Right lung (tissue), 5 donors: ENCODE measurements around the gene RPP25L. TPM values are rescaled to one million over a fixed set of nuclear protein-coding genes. Genes with fewer than 3 reads are reported as not detected.

Experiments used
- DNase-seq, 2 donors: peaks; one replicate each; pipeline ENCODE4 v3.0.0-alpha.2; 2013
- polyA plus RNA-seq, 5 donors: library from polyadenylated mRNA; unstranded; fragments of 120-200 nt; gene quantifications; one replicate each; pipeline versions ENCODE4 v1.2.1 to v1.2.3, GENCODE V29; 2013; ENCODE audit warnings: inconsistent platforms in 1 of 5, low replicate concordance in 1 of 5; ENCODE audit not compliant: insufficient read length in 5 of 5, insufficient read depth in 1 of 5

Gene RPP25L
- polyA plus RNA-seq, 5 donors, result 18.4 to 26.2 (median 20.2) TPM

DNA sequence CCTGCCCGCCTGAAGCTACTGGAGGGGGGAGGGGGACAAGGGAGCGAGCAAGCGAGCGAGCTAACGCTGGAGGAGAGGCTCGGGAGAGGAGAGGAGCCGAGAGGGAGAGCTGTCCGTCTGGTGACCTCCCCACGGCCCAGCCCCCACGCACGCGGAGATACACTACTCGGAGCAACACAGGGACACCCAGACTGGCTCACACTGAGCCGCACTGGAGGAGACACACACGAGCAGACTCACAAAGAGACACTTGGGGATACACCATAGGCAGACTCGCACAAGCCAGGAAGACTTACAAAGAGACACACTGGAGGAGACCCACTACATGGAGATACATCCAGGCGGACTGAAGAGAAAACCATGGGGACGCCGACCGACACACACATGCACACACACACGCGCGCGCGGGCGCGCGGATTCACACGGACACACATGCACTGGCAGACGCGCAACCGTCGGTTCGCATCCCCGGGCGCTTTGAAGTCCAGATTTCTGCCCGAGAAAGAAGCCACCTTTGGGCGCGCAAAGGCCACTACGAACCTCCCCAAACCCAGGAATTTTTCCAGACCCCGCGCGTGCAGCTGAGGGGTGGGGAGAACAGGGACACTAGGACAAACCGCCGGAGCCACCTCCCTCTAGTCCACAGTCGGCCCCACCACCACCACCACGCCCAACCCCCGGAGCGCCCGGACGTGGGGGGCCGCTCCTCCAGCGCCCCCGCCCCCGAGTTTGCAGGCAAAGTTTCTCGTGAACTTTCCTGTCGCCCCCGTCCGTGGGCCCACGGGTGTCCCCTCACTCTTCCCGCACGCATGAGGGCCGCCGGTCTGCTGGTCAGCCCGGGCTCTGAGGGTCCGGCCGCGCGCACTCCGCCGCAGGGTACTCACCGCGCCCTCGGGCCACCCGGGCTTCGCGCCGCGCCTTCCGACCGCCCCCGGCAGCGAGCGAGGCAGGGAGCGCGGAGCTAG, 22.9 kb downstream of the RPP25L start:
- no peak for DNase-seq

DNA sequence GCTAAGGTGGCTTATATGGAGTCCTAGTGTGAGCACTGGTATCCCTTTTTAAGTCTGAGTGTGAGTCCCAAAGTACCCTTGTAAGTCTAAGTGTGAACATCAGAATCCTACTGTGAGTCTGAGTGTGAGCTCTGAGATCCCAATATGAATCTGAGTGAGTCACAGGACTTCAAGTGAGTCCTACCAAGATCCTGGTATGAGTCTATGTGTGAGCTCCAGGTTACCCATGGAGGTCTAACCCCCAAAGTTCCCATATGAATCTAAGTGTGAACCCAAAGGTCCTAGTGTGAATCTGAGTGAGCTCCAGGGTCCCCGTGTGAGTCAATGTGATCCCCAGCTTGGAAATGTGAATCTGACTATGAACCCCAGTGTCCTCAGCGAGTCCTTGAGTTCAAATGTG, 24.6 kb downstream of the RPP25L start:
- DNase-seq, result no peak

DNA sequence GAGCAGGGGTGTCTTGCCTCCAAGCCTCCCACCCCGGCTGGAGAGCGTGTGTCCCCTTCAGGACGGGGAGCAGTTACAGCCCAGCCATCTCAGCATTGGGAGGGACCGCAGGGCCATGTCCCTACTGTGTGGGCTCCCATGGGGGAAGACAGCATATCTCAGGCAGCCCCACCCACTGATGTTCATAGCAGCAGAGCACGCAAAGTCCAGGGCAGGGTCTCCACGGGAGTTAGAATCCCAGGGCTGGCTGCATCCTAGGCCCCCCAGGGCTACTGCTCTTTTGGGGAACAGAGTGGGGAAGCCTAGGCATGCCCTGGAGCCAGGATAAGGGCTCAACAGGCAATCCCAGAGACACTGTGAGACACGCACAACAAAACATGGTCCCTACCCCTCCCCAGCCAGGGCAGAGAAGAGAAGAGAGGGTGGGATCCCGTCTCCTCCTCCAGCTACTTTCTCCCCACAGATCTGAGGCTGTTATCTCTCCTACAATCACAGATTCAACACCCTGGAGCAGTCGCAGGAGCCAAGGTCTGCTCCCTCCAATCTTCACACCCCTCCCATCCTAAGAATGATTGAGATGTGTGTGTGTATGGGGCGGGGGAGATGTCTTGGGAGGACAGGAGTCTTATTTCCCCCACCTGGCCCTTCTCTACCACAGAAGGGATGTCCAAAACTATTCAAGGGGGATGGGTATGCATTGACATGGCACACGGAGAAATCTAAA, 25.8 kb downstream of the RPP25L start:
- DNase-seq, result no peak

DNA sequence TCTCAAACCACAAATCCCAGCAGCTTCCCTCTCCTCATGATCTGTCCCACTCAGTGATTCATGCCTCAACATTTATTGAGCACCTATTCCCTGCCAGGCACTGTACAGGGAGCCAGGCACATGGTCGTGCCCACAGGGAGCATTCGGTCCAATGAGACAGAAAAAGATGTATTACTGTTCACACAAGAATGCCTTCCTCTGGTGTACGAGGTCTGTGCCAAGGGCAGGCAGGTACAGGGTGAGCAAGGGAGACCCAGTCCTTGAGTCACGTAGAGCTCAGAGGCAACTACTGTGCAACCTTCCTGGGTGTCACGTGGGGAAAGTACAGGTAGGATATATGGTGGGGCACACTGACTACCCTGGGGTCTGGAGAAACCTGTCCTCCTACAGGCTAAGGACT, 26.9 kb downstream of the RPP25L start:
- DNase-seq, result no peak

DNA sequence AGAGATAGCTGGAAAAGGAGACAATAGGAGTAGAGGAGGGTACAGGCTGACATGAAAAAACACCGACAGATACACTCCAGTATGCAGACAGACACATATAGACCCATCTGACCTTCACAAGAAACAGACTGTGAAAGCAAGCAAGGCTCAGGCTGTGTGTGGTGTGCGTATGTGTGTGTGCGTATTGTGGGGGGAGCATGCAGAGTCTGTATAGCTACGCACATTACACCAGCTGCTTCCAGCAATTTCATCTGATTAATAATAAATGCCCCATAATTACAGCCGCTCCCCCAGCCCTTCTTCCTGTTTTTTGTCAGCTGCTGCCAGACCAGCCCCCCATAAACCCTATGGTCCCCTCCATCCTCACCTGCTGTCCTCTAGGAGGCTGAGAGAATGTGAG, 29.1 kb downstream of the RPP25L start:
- no peak for DNase-seq

DNA sequence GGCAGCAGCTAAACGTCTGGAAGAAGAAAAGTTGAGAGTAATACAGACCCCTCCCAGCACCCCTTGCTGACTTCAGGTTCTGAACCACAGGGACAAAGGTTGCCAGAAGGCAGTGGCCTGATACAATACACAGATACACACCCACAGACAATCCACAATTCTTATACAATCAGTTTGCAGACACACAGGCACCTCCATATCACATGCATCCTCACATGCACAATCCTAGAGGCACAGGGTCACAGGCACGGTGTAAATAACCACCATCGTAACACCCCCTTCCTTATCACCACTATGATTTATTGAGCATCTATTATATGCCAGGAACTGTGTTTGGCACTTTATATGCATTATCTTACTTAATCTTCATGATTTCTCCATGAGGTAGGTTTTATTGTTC, 30.6 kb downstream of the RPP25L start:
- DNase-seq, result no peak

DNA sequence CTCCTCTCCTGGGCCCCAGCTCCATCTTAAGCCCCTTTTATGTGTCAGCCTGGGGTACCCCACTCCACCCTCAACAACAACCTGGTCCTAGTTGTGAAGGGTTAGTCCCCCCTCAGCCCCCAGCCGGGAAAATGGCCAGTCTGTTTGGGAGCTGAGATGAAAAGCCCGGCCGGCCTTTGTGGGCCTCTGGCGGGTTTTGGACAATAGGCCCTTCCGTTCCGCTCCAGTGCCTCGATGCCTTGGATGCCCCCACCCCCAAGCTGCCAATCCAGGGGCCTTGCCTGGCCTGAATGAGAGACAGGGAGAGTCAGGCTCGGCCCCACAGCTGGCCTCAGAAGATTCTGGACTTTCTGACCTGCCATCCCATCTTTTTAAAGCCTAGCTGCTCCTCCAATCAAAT, 31.5 kb downstream of the RPP25L start:
- DNase-seq, result no peak

DNA sequence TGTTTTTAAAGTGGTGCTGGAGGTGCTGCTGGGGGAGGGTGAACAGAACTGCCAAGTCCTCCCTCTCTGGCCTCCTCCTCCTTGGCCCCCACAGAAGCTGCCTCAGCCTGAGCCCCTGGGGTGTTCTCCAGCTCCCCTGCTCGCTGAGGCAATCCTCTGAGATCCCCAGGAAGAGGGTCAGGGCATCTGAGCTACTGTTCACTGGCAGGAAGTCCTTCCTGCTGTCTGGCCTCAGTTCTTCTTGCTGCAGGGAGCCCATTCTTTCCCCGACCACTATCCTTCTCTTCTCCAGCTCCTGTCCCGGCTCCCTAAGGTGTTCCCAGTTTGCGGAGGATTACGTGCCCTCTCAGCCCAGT, 32.1 kb downstream of the RPP25L start:
- no peak for DNase-seq

DNA sequence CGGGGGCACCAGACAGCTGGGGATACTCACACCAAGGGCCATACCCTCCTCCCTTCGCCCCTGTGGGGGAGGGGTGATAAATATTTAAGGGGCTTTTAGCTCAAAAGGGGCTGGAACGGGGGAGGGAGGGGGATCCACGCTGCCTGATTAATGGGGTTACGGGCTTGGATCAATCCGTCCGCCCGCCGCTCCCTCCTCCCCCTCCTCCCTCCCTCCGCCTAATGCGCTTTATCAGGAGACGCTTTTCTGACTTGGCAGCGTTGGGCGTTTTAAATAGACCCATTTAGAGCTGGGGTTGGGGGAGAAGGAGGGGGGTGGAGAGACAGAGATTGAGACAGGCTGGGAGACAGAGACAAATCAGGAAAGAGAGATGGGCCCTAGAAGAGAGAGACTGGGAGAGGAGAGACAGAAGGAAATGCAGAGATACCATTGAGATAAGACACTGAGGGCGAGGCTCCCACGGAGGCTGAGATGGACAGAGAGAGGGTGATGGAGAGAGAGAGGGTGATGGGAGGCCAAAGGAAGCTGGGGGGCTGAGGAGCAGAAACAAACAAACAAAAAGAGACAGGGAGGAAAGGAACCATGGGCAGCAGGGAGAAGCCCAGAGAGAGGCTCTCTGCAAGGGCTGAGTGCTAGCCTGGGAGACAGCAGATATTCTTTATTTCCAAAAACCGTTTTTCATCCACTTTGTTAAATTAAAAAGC, 32.6 kb downstream of the RPP25L start:
- peak; percentile 73 to 79 for DNase-seq

DNA sequence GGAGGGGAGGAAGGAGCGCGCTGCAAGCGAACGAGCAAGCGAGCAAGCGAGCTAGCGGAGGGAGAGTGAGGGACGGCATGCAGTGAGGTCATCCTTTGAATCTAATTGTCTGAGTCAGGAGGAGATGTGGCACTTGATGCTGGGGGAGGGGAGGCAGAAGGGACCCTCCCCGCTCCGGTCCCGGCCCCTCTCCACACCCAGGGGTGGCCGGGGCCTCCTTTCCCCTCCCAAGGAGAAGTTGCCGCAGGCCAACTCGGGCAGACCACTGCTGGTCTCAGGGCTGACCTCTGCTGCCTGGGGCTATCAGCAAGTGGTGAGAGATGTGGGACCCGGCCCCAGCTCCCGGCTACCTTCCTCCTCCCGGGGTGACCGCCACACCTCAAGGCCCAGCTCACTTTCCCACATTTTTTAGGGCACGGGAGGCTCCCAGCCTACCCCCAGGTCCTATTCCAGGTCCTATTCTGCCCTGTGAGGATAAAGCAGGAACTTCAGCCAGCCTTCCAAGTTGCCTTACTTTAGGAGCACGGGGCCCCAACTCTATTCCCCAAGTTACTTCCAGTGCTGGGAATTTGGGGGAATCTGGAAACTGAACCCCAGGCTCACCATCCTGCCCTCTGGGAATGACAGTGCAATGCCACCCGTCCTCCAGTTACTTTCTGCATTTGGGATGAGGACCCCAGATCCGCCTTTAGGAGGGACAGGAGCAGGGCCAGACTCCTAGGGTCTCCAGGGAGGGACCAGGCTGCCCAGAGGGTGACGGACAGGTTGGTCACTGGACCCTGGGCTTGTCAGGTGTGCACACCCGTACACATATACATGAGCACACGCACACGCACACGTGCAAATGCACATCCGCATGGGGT, 33.4 kb downstream of the RPP25L start:
- no peak for DNase-seq

DNA sequence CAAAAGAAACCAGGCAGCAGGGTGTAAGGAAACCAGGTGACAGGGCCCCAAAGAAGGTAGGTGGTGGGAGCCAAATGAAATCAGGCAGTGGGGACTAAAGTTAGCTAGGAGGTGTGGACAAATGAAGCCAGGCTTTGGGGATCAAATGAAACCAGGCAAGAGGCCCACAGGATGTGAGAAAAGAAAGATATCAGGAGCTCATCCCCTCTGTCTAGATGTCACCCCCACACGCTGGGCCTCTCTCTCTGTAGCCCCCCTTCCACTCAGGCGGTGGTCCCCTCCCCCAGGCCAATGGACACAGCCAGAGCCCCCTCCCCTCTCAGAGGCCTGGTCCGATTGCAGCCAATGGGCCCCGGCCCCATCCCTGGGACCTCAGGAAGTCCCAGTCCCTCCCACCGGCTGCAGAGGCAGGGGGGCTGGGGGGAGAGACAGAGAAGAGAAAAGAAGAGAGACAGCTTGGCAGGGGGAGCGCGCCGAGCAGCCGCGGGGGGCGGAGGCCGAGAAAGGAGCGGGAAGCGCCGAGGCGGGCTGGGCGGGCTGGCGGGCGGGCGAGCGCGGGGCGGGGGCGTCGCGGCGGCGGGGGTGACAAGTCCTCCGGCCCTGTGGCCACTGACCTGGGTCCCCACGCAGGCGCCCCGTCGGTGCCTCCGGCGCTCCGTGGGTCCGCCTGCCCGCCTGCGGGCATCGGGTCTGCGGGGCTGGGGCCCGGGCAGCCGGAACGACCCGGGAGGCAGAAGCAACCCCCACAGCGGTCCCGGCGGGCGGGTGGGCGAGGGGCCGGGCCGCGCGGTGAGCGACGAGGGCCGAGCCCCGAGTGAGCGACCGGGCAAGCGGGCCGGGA, 34.3 kb downstream of the RPP25L start:
- DNase-seq, result peak; percentile 79 to 80

DNA sequence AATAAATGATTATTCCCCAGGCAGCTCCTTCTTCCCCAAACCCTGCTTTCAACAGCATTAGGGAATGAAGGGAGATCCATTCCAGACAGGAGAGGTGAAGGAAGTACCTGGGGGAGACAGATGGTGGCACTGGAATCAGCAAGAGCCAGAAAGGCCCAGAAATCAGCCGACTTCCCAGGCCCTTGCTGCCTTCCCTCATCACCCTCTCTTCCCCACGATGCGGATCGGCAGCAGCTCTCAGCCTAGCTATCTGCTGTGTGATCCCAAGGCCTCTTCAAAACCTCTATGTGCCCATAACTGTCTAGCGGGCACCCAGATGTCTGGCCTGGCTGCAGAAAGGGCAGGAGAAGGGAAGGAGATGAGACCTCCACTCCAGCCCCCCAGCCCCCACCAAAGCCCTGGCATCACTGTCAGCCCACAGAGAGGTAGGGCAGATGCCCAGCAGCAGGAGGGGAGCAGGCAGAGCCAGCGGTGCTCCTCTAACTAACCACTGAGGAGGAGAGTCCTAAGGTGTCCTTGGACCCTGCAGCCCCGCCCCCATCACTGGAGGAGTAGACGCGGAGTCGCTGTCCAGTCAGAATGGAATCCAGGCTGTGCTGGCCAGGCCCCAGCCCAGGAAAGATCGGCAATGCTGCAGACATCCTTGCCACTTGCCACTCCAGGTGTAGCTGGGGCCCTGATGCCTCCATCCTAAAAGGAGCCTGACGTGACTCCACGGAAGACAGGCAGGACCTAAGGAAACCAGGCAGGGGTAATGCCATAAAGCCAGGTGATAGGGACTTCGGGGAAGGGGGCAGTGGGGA, 35.1 kb downstream of the RPP25L start:
- no peak for DNase-seq

DNA sequence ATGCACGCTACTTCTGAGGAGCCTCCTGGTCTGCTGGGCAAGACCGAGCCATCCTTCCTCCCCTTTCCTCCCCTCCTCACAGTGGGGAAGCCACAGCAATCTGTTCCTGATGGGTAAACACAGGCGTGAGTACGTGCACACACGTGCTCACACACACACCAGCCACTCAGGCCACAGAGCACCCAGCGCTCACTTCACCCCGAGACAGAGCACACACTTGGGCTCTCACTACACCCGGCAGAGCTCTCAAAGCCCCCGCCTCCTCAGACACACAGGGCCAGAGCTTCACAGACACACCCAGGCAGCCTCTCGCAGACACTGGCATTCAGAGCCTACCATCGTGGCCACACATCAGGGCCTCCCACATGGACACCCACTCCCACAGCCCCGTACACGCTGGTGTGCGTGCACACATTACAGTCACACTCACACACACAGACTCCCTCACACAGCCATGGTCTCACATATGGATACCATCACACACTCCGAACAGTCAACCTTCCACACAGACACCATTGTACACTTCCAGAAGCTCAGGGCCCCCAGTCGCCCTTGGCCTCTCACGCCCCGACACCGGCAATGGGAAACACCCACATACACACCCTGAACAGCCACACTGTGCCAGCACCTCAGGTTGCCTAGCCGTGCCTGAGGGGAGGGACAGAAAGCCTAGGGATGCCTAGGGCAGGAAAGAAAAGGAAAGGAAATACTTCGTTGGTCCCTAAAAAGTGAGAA, 35.9 kb downstream of the RPP25L start:
- no peak for DNase-seq

DNA sequence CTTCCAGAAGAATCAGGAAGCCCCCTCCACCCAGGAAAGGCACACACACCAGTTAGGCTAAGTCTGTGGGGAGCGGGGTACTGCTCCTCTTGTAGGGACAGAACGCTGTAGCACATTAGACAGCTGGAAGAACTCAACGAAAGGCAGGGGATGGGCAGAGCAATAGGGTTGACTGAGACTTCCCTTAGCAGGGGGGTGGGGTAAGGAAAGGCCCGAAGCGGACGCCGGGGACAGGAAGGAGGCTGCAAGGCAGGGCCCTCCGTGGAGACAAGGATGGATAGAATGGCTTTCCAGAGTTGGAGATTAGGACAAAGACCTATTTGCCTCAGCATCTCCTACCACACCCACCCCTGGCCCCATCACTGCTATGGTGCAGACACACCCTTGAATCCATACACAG, 36.7 kb downstream of the RPP25L start:
- no peak for DNase-seq

DNA sequence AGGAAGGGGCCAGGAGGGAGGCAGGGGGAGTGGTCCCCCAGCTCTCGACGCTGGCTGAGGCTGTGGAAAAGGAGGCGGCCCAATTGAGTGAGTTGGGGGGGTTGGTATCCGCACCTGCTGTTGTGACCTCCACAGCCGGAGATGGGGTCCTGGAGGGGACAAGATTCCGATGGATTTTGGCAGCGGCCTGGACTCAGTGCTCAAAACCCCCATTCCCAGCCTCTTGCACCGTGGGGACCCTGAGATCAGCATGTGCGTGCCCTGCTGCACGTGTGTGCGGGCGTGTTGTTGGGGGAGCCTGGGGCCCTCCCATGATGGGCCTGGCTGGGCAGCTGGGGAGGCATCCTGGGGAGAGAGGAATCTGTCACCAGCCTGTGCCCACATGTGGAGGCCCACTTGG, 37.3 kb downstream of the RPP25L start:
- DNase-seq, result no peak

DNA sequence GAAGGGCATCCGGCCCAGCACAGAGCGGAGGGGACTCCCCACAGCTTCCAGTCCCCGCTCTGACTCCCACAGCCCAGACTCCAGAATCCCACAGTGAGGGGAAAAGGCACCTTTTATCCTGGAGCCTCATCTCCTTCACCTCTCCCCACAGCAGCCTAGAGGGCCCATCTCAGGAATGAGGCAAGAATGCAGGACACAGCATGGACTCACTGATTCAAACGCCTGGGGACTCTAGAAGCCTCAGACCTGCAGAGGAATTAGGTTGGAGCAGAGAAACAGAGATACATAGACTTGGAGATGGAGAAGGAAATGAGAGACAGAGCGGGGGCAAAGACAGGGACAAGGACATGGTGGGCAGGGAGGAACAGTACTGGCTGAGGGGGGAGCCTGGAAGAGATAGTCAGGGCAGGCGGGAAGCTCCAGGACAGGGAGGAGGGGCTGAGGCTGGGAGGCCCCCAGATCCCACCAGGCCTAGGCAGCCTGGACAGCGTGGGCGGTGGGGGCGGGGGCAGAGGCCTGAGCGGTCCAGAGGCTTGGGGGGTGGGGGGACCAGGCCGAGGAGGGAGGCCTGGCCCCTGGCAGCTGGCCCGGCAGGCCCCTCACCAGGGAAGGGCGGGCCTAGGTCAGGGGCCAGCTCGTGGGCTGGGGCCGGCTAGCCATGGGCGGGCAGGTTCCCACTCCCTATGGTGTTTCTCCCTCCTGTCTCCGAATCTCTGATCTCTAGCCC, 38.1 kb downstream of the RPP25L start:
- no peak for DNase-seq

DNA sequence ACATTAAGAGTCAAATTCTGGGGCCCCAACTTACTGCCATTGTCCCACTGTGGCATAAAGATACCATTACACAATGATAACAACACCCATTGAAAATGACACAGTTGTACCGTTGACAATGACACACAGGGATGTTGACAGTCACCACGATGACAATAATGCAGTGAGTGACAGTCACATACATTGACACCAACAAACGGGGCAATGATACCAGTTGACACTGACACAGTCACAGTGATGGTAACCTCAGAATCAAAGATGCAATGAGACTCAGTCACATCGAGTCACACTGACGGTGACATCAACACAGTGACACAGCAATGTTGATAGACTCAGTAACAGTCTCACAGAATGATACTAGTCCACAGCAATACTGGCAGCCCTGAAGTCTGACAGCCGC, 39.3 kb downstream of the RPP25L start:
- DNase-seq, result no peak

DNA sequence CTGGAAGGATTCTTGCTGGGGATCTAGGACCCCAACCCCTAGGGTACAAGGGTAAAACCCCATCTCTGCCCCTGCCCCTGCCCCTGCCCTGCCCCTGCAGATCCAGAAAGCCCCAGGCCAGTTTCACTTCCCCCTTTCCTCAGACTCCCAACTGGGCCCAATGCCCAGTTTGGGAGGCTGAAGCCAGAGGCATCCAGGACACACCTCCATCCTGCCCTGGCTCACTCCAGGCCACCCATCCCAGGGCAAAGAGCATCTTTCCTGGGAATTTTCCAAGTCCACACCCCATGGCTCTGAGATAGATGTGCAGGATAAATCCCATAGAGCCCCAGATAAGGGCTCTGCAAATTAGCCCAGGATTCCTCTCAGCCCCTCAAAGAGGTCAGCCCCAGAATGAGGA, 39.8 kb downstream of the RPP25L start:
- no peak for DNase-seq

DNA sequence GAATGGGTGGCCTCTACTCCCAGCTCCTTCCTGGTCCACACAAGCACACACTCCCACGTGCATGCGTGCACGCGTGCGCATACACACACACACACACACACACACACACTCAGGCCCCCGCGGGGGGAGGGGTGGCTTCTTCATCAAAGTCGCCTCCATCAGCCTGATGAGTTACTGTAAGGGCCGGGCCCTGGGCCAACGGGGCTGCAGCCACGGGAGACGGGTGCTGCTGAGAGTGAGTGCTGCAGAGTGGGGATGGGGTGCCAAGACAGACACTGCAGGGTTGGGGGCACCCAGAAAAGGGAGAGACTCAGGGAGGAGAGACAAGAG, 40.5 kb downstream of the RPP25L start:
- no peak for DNase-seq
